ENCODE results near the gene CHCT1.
"Not testable (repeated sequence)": the region's sequence is repeated elsewhere in the genome, so short reads cannot be mapped to it uniquely, and the experiment has no call there.

CHCT1 gene

GRCh38 chr17:60422162-60422665 is at the start of gene CHCT1:
Gene CHCT1 (plus strand): TSS chr17:60422489. CDS start chr17:60422593, 104 bp downstream.
- TF ChIP-seq CTCF (IDR thresholded peaks at IDR 0.05; ENCODE audit: unreplicated experiment in 3 of 3) = no peak
- H3K9me3 Mint-ChIP-seq = no peaks in the 10 kb centered on the region
- H3K36me3 Mint-ChIP-seq (ENCODE audit: low read depth) = no peaks in the 10 kb centered on the region
- peak within 1 kb of the TSS in 2 of 3 experiments; percentile 41 to 59 for H3K27ac Mint-ChIP-seq
- peaks cover 9% of the 10 kb centered on the region for H3K27me3 Mint-ChIP-seq (ENCODE audit: low read depth)
- H3K4me3 Mint-ChIP-seq = peak within 1 kb of the TSS; percentile 76 to 83 (median 83)
- H3K4me1 Mint-ChIP-seq = peaks cover 4% of the 10 kb centered on the region

GRCh38 chr17:60372790-60373483 is 49.4 kb upstream of the CHCT1 start:
- Mint-ChIP-seq H3K9me3 (no peaks in the 10 kb centered on the region), H3K36me3 (ENCODE audit: low read depth) (peaks cover 21% of the 10 kb centered on the region), H3K4me1 (no peaks in the 10 kb centered on the region), H3K27me3 (ENCODE audit: low read depth) (no peaks in the 10 kb centered on the region), H3K27ac (no peak overlapping the region), H3K4me3 (no peak overlapping the region)
- no peak for TF ChIP-seq CTCF (IDR thresholded peaks at IDR 0.05; ENCODE audit: unreplicated experiment in 3 of 3)

GRCh38 chr17:60378187-60378586 is 44.1 kb upstream of the CHCT1 start:
- not testable (repeated sequence) for H3K27me3 Mint-ChIP-seq (ENCODE audit: low read depth); H3K4me1 Mint-ChIP-seq; H3K4me3 Mint-ChIP-seq; H3K27ac Mint-ChIP-seq; H3K9me3 Mint-ChIP-seq
- peaks cover 21% of the 10 kb centered on the region for H3K36me3 Mint-ChIP-seq (ENCODE audit: low read depth)

GRCh38 chr17:60379461-60379860 is 42.8 kb upstream of the CHCT1 start:
- H3K27ac Mint-ChIP-seq; H3K27me3 Mint-ChIP-seq (ENCODE audit: low read depth); H3K4me1 Mint-ChIP-seq; H3K9me3 Mint-ChIP-seq; H3K4me3 Mint-ChIP-seq: not testable (repeated sequence)
- H3K36me3 Mint-ChIP-seq (ENCODE audit: low read depth) = peaks cover 17% of the 10 kb centered on the region

- Mint-ChIP-seq H3K27me3 (ENCODE audit: low read depth) (no peaks in the 10 kb centered on the region), H3K9me3 (no peaks in the 10 kb centered on the region), H3K27ac (no peak overlapping the region), H3K4me3 (no peak overlapping the region), H3K36me3 (ENCODE audit: low read depth) (peaks cover 8% of the 10 kb centered on the region), H3K4me1 (peaks cover 23% of the 10 kb centered on the region)
- no peak for TF ChIP-seq CTCF (IDR thresholded peaks at IDR 0.05; ENCODE audit: unreplicated experiment in 3 of 3)
Measured at GRCh38 chr17:60381958-60382357, 40.3 kb upstream of the CHCT1 start.

GRCh38 chr17:60383379-60383778 is 38.9 kb upstream of the CHCT1 start:
- Mint-ChIP-seq H3K4me3 (no peak overlapping the region), H3K36me3 (ENCODE audit: low read depth) (peaks cover 3% of the 10 kb centered on the region), H3K27me3 (ENCODE audit: low read depth) (no peaks in the 10 kb centered on the region), H3K27ac (no peak overlapping the region), H3K9me3 (no peaks in the 10 kb centered on the region), H3K4me1 (peaks cover 31% of the 10 kb centered on the region)
- TF ChIP-seq CTCF (IDR thresholded peaks at IDR 0.05; ENCODE audit: unreplicated experiment in 3 of 3) = no peak

- peak overlapping the region in 1 of 3 experiments; percentile 19 for H3K27ac Mint-ChIP-seq
- H3K27me3 Mint-ChIP-seq (ENCODE audit: low read depth); H3K36me3 Mint-ChIP-seq (ENCODE audit: low read depth); H3K9me3 Mint-ChIP-seq; H3K4me3 Mint-ChIP-seq: not testable (repeated sequence)
- H3K4me1 Mint-ChIP-seq = peaks cover 43% of the 10 kb centered on the region
Measured at GRCh38 chr17:60384921-60385320, 37.4 kb upstream of the CHCT1 start.

Data from nephron (organoid).